B cell (primary cell): ENCODE data around the gene MAZ.

ENCODE experiments used
- CTCF ChIP-seq: fragments of 200-600 bp; IDR thresholded peaks from one replicate; pipeline ENCODE4 v1.8.0; 2022; ENCODE audit warnings: antibody characterized with exemption, mild to moderate bottlenecking
- EZH2 ChIP-seq: IDR thresholded peaks from 2 replicates; pipeline ENCODE4 v1.6.1; 2012; ENCODE audit warnings: borderline replicate concordance, low read depth, mild to moderate bottlenecking, moderate library complexity, low read length; ENCODE audit not compliant: insufficient read depth, poor library complexity, severe bottlenecking

DNA sequence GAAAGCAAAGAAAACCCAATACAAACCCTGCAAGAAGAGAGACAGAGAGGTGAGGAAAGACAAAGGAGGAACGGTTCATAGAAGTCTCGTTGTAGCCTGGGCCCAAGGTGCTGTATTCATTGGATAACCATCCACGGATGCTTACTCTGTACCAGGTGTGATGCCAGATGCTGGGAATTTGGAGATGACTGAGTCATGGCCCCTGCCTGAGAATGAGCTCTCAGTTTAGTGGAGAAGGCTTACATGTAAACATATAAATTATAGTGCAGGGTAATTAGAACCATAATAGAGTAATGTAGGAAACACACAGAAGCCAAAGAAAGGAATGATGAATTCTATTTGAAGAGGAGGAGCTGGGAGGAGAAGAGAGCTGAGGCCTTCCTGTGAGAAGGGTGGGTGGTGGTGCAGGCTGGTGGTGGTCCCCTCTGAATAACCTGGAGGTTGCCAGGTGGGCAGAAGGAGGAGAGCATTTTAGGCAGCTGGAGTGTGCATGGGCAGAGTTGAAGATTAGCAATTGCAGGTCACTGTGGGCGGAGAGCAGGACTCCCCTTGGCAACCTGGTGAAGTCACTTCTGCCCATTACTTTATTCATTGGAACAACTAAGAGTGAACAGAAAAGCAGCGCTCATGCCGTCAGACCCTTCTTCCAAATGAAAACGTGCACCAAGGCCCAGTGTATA is 35.9 kb upstream of the MAZ start:
- no peak for TF ChIP-seq EZH2
- no peak for TF ChIP-seq CTCF
